NCI-H226 (cell line): ENCODE measurements around the gene GINS2.

Experiments
- DNase-seq: peaks from one replicate; pipeline ENCODE4 v3.0.0-alpha.2; 2015

GINS2 gene

GRCh38 chr16:85688586-85689284, at the start of gene GINS2:
TSS of gene GINS2 (minus strand) at chr16:85688954. CDS start at chr16:85688898, 56 bp downstream.
- DNase-seq, result peak; percentile 84

GRCh38 chr16:85736921-85737320, 48.2 kb upstream of the GINS2 start:
- DNase-seq, result no peak

- DNase-seq, result no peak
Measured at GRCh38 chr16:85735946-85736345, 47.2 kb upstream of the GINS2 start.

- no peak for DNase-seq
Measured at GRCh38 chr16:85735225-85735635, 46.5 kb upstream of the GINS2 start.

GRCh38 chr16:85734311-85735017, 45.7 kb upstream of the GINS2 start:
- DNase-seq, result no peak

GRCh38 chr16:85733839-85734170, 45.1 kb upstream of the GINS2 start:
- DNase-seq, result no peak

- DNase-seq, result no peak
Measured at GRCh38 chr16:85733155-85733838, 44.5 kb upstream of the GINS2 start.

- DNase-seq, result no peak
Measured at GRCh38 chr16:85731179-85731578, 42.4 kb upstream of the GINS2 start.

- no peak for DNase-seq
Measured at GRCh38 chr16:85730186-85730465, 41.4 kb upstream of the GINS2 start.

GRCh38 chr16:85729452-85730185, 40.9 kb upstream of the GINS2 start:
- no peak for DNase-seq

- DNase-seq, result no peak
Measured at GRCh38 chr16:85728879-85729278, 40.1 kb upstream of the GINS2 start.

- no peak for DNase-seq
Measured at GRCh38 chr16:85724936-85725335, 36.2 kb upstream of the GINS2 start.

- no peak for DNase-seq
Measured at GRCh38 chr16:85724126-85724879, 35.5 kb upstream of the GINS2 start.

GRCh38 chr16:85722128-85722893, 33.6 kb upstream of the GINS2 start:
- DNase-seq, result no peak

GRCh38 chr16:85720302-85720637, 31.5 kb upstream of the GINS2 start:
- DNase-seq, result peak; percentile 79

GRCh38 chr16:85719605-85720301, 31.0 kb upstream of the GINS2 start:
- no peak for DNase-seq

GRCh38 chr16:85718682-85719081, 29.9 kb upstream of the GINS2 start:
- DNase-seq, result no peak

GRCh38 chr16:85718153-85718477, 29.4 kb upstream of the GINS2 start:
- no peak for DNase-seq

GRCh38 chr16:85717393-85718152, 28.8 kb upstream of the GINS2 start:
- DNase-seq, result no peak

GRCh38 chr16:85716680-85717038, 27.9 kb upstream of the GINS2 start:
- DNase-seq, result no peak
